GM21526 (cell line): Measurements from ENCODE around the gene SWSAP1.
"Not testable (repeated sequence)": the region's sequence is repeated elsewhere in the genome, so short reads cannot be mapped to it uniquely, and the experiment has no call there.

Experiments used
- ATAC-seq: cut with Tn5 transposase; IDR thresholded peaks from one replicate; pipeline ENCODE4 v1.9.1; 2021; ENCODE audit warnings: moderate library complexity; ENCODE audit not compliant: unreplicated experiment, low FRiP score

SWSAP1 gene, protein sequence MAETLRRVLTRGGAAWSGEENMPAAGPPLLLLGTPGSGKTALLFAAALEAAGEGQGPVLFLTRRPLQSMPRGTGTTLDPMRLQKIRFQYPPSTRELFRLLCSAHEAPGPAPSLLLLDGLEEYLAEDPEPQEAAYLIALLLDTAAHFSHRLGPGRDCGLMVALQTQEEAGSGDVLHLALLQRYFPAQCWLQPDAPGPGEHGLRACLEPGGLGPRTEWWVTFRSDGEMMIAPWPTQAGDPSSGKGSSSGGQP

GRCh38 chr19:11374433-11375142, at the start of gene SWSAP1:
SWSAP1 (plus strand) TSS chr19:11374666; CDS start chr19:11374681, 15 bp downstream.
- ATAC-seq, result peak; percentile 82

GRCh38 chr19:11324748-11325389, 49.6 kb upstream of the SWSAP1 start:
- ATAC-seq, result no peak

- no peak for ATAC-seq
These were observed 48.9 kb upstream of the SWSAP1 start for GRCh38 chr19:11325544-11325943.

DNA sequence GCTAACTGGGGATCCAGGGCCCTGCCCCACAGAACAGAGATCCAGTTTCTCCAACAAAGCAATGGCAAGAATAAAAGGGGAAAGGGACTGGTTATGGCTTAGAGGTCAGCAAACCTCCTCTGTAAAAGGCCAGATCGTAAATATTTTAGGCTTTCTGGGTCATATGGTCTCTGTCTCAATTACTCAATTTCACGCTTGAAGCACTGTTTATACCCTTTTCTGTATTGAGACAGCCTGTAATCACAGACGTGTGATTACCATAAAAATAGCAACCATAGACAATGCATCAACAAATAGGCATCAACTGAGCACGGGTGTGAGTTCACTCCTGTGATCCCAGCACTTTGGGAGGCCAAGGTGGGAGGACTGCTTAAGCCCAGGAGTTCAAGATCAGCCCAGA, 44.3 kb upstream of the SWSAP1 start:
- ATAC-seq, result no peak

DNA sequence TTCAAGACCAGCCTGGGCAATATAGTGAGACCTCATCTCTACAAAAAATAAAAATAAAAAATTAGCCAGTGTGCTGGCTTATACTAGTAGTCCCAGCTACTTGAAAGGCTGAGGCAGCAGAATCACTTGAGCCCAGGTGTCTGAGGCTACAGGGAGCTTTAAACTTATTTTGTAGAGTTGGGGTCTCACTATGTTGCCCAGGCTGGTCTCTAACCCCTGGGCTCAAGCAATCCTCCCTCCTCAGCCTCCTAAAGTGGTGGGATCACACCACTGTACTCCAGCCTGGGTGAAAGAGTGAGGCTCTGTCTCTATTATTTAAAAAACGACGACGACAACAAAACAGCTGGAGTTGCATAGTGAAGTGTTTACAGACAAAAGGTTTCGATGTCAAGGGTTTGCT, 43.0 kb upstream of the SWSAP1 start:
- no peak for ATAC-seq

- ATAC-seq, result no peak
These were observed 41.6 kb upstream of the SWSAP1 start for GRCh38 chr19:11332822-11333221.

GRCh38 chr19:11333838-11334237, 40.6 kb upstream of the SWSAP1 start:
- ATAC-seq, result not testable (repeated sequence)

DNA sequence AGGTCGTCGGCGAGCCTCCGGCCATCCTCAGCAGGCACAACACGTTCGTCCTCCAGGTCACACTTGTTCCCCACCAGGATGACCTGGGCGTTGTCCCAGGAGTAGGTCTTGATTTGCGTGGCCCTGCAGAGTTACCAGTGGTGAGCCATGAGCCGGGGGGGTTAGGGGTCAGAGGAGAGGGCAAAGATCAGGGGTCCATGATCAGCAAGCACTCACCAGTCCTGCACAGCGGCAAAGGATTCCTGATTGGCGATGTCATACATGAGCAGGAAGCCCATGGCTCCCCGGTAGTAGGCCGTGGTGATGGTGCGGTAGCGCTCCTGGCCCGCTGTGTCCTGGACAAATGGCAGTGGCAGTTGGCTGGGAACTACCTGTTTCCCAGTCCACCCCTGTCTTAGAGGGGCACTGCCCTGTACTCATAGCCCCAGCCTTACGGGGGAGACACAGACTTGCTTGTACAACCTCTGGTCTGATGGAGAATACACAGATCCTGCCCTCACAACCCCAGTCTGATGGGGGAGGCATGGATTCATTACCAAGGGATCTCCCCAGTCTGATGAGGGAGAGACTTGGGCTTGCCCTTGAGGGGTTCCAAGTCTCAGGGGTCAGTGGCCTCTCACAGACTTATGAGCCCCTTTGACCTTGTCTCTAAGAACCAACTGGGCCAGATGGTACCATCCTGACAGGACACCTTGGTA, 38.9 kb upstream of the SWSAP1 start:
- no peak for ATAC-seq

DNA sequence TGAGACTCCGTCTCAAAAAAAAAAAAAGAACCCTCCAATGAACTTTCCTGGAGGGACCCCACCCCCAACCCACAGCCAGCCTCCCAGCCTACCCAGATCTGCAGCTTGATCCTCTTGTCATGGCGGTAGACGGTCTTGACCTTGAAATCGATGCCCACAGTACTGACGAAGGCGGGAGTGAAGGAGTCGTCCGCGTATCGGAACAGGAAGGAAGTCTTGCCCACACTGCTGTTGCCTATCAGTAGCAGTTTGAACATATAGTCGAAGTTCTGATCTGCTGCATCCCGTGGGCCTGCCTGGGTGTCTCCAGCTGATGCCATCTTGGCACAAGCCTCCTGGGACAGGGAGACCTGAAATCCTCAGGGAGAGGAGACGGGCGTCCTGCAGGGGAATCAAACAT, 37.4 kb upstream of the SWSAP1 start:
- ATAC-seq, result no peak

DNA sequence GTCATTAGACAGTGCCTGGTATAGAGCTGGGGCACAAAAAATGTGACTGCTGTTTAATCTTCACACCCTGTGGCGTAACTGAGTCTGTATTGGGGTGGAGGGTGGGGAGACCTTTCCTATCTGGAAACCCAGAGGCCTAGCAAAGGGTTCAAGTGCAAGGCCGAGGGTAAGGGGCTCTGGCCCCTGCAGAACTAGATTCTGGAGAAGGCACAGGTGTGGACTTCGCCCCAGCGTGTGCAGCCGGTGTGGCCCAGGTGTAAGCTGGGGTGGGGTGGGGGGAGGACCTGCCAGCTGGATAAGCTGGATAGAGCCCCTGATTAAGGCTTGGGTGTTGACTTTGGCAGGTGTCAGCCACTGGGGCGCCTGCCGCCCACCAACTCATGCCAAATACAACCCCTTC, 36.3 kb upstream of the SWSAP1 start:
- ATAC-seq, result no peak

DNA sequence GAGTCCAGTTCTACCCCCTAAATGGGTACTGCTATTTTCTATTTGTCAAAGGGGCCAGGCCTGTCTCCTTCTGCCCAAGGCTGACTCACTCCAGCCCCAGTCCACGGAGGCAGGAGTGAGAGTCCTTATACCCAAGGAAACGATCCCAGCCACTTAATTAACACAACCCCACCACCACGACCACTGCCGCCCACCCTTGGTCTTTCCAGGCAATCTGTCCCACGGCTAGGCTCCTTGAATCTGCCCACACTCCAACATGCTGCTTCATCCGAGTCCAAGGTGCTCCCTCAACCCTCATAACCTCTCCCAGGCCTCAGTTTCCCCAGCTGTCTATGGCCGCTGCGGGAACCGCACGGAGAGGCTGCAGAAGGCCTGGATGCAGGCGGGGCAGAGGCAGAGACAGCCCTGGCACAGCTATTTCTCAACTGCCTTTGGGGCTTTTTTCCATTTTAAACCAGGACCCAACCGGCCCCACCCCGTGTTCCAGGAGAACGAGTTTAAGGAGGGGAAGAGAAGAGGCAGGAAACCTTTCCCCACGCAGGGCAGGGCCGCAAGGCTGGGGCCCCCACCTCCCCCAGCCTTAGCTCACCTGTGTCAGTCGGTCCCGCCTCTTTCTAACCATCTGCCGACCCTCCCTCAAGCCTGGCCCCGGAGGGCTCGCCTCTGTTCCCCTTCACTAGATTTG, 35.8 kb upstream of the SWSAP1 start:
- ATAC-seq, result no peak

DNA sequence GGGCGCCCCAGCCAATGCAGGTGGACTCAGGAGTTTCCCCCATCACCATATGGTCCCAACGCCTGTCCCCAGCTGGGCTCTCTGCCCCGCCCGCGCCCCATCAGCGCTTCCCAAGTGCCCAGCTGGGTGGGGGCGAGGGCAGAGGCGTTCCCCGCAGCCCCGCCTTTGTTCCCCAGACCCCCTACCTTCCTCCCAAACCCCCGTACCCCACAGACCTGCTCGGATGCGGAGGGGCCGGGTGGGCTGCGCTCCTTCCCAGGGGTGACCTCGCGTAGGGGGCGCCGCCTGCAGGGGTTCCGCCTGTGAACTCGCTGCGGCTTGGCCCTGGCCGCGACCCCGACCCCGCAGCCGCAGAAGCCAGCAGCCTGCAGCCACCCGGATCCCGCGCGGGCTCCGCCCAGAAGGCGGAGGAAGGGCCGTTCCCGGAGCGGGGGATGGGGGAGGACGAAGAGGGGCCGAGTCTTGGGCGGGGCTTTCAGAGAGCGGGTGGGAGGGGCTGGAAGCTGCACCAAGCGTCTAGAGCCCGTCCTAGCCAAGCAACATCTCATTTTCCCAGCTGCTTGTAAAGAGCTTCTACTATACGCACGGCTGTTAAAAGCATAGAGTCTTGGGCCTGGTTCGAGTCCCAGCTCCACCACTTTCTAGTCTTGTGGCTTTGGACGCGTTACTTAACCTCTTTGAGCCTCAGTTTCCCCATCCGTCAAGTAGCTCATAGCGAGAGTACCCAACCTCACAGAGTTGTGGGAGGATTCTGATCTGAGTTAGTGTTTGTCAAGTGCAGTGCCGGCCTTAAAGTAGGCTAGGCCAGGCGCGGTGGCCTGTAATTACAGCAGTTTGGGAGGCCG, 35.0 kb upstream of the SWSAP1 start, which contains the start of gene RAB3D:
Gene RAB3D (minus strand): TSS at position 404 of the 845 bp plus-strand sequence. CDS start 2,258 bp downstream, outside the sequence.
- no peak for ATAC-seq

- not testable (repeated sequence) for ATAC-seq
These were observed 34.4 kb upstream of the SWSAP1 start for GRCh38 chr19:11340099-11340467.

DNA sequence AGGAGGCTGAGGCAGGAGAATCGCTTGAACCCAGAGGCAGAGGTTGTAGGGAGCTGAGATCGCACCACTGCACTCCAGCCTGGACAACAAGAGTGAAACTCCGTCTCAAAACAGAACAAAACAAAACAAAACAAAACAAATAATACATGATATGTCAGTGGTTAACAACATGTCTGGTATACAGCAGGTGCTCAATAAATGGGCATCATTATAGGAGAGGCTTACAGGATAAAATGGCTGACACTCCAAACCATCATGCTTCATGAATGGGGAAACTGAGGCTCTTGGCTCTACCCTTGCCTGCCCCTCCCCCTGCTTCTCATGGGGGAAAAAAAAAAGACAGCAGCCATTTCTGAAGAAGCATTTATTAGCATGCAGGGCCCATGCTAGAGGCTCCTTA, 32.0 kb upstream of the SWSAP1 start:
- no peak for ATAC-seq

GRCh38 chr19:11345122-11345803, 29.2 kb upstream of the SWSAP1 start:
- no peak for ATAC-seq

DNA sequence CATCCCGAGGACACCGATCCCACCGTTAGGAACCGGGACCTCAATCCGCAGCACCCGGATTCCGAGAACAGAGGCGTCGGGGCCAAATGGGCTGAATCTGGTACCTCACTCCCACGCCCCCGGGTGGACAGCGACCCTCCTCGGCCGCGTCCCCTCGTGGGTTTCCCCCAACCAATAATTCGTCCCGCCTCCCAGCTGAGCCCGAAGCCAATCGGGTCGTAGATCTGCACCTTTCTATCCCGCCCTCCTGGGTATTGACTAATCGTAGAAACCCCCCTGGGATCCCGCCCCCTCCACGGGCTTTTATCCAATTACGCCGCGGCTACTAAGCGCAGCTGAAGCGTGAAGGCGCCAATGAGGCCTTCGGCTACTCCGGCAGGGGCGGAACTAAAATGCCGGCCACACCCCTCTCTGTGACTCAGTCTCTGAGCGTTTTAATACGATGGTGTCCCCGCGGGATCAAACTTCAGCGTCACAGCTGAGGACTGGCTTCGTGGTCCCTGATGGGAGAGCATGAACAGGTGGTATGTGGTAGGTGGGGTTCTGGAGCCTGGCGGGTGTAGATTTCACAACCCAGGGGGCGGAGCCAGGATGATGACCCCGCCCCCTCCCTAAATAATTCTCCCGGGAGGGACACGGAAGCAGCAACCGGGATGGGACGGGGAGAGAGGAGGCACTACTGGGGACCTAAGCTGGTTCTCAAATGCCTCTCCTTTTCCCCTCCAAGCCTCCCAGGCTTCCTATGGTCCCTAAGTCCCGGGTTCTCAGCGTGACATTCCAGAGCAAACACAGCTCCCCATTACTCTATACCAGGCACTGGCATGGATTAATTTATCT, 28.1 kb upstream of the SWSAP1 start, which contains the start of the genes CCDC159 and TMEM205:
Gene CCDC159 (plus strand): TSS at position 416 of the 837 bp plus-strand sequence. CDS start 88 bp downstream, at position 504.
Gene TMEM205 (minus strand): TSS at position 165 of the 837 bp plus-strand sequence. CDS start 649 bp downstream, outside the sequence.
- peak; percentile 77 for ATAC-seq

GRCh38 chr19:11347546-11348039, 26.9 kb upstream of the SWSAP1 start:
- ATAC-seq, result no peak

GRCh38 chr19:11349171-11349570, 25.3 kb upstream of the SWSAP1 start:
- ATAC-seq, result no peak
